ENCODE results near the gene CFAP77.

DNA sequence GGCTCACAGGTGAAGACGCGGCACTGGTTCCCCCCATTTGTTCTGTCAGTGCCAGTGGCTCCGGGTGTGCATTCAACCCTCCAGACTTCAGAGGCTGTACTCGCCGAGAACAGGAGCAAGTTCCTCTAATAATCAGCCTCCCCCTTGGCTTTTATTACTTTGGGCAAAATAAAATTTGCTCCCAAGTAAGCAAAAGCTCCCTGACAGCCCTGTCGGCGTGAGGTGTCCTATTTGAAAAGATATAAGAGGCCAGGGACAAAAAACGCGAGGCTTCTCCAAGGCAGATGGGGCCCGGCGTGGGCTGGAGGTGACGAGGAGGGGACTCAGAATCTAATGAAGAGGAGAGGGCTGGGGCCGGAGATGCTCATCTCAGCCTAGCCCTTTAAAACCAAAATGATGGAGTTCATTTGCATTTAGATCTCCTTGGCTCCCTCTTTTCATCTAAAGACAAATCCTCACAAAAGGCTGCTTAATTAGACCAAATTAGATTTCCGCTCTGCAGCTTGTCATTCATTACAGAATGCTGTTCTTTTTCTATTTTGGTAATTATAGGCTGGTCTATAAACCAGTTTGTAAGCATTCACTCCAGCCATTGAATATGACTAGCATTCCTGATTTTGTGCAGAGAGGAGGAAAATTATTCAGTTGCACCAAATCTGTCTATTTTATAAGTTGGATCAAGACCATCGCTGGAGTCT, 68.5 kb downstream of the CFAP77 start:
- TF ChIP-seq CTCF (conservative IDR thresholded peaks at IDR 0.05; ENCODE audit: low read depth, low read length), result no peak
- peak; percentile 63 for TF ChIP-seq EZH2 (IDR thresholded peaks at IDR 0.05; ENCODE audit: borderline replicate concordance, low read depth, low read length, poor library complexity, severe bottlenecking)

Data from A673 (cell line).